ENCODE data around the gene EIF2S2.

GRCh38 chr20:34120213-34120612 lies 8.2 kb upstream of the EIF2S2 start:
- TF ChIP-seq ATF2 (CRISPR knock-in tag; IDR thresholded peaks at IDR 0.05; ENCODE audit: borderline replicate concordance, low read depth): no peak
- TF ChIP-seq MAX (CRISPR knock-in tag; IDR thresholded peaks at IDR 0.05): no peak
- no peak for TF ChIP-seq CTCF (IDR thresholded peaks at IDR 0.05)
- no peak for TF ChIP-seq ZNF263 (CRISPR knock-in tag; IDR thresholded peaks at IDR 0.05; ENCODE audit: low read depth)
- no peak for TF ChIP-seq NR3C1 (CRISPR knock-in tag; conservative IDR thresholded peaks at IDR 0.05; ENCODE audit: low read depth)
- TF ChIP-seq TEAD4 (CRISPR knock-in tag; IDR thresholded peaks at IDR 0.05): no peak
- no peak for TF ChIP-seq JUN (CRISPR knock-in tag; IDR thresholded peaks at IDR 0.05)
- TF ChIP-seq TP53 (CRISPR knock-in tag; IDR thresholded peaks at IDR 0.05): no peak
- TF ChIP-seq CREB1 (CRISPR knock-in tag; IDR thresholded peaks at IDR 0.05): no peak
- TF ChIP-seq SP1 (CRISPR knock-in tag; conservative IDR thresholded peaks at IDR 0.05): no peak
- TF ChIP-seq ETV6 (CRISPR knock-in tag; IDR thresholded peaks at IDR 0.05): no peak
- TF ChIP-seq ZNF138 (CRISPR knock-in tag; conservative IDR thresholded peaks at IDR 0.05): no peak
- no peak for TF ChIP-seq NFYB (CRISPR knock-in tag; conservative IDR thresholded peaks at IDR 0.05; ENCODE audit: low read depth)

Measured in WTC11 (cell line).